NCI-H187 treated with DMSO at 0.1 percent for 48 hours (cell line): ENCODE measurements around the gene KIAA1217.
"Not testable (repeated sequence)": the region's sequence is repeated elsewhere in the genome, so short reads cannot be mapped to it uniquely, and the experiment has no call there.

Experiments used
- DNase-seq: peaks from one replicate; lab custom pipeline; 2025; lab: John Stamatoyannopoulos, UW

Gene KIAA1217

DNA sequence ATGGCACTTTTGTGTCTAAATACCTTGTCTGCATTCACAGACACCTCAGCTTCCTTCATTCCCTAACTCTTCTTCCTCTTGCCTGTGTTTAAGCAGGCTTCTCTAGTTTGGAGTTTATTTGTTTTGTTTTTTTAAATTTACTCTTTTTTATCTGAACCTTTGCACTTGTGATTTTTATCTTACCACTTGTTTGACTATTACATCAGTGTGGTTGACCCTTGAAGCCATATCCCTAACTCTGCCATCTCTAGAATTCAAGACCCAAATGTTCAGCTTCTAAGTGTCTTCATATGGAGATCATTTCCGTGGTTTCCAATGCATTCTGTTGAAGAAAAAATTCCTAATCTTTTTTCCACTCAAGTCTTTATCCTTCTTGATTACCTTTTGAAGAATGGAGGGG is 233.3 kb downstream of the KIAA1217 start:
- DNase-seq: no peak

DNA sequence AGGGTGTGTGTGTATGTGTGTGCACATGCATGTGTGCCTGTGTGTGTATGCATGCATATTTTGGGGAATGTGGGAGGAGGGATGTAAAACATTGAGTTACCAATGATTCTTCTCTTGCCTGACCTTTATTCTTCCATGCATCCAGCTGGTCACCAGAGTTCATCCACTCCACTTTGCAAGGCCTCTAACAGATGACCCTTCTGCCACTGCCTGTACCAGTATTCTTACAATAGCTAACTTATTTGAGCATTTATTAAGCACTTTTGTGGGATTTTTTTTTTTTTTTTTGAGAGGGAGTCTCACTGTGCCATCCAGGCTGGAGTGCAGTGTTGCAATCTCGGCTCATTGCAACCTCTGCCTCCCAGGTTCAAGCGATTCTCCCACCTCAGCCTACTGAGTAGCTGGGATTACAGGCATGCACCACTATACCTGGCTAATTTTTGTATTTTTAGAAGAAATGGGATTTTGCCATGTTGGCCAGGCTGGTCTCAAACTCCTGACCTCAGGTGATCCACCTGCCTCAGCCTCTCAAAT is 233.8 kb downstream of the KIAA1217 start:
- not testable (repeated sequence) for DNase-seq

DNA sequence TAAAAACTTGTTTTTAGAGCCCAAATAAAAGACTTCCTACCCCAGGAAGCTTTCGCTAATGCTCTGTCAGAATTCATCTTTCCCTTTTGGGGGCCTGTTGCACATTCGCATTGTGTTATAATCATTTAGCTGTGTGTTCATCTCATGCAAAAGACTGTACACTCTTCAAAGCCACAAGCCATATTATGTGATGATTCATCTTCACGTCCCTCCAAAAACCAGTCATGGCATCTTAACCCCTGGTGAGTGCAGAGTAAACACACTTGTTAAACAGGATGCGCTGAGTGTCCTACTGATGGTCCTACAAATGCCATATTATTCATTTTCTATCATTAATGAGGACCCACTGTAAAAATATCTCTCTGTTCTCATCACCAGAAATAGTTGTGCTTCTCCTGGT is 235.4 kb downstream of the KIAA1217 start:
- DNase-seq: no peak

DNA sequence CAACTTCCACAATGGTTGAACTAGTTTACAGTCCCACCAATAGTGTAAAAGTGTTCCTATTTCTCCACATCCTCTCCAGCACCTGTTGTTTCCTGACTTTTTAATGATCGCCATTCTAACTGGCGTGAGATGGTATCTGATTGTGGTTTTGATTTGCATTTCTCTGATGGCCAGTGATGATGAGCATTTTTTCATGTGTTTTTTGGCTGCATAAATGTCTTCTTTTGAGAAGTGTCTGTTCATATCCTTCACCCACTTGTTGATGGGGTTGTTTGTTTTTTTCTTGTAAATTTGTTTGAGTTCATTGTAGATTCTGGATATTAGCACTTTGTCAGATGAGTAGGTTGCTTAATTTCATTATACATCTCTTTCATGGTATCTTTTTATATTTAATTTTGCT is 237.0 kb downstream of the KIAA1217 start:
- DNase-seq: not testable (repeated sequence)

DNA sequence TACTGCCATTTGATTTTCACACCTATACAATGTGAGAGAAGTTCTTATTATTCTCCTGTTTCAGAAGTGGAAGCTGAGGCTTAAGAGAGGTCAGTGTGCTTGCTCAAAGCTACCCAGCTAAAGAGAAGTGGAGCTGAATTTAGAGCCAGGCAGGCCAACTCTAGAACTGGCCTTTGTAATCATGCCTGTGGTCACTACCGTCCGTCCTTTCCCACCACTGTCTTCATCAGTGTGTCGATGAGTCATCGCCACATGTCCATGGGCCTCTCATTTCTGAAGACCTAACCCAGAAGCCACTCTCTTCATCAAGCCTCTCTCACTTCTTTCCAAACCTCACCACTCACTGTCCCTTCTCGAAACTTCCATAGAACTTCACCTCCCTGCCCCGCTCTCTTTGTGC is 237.8 kb downstream of the KIAA1217 start:
- DNase-seq: no peak

DNA sequence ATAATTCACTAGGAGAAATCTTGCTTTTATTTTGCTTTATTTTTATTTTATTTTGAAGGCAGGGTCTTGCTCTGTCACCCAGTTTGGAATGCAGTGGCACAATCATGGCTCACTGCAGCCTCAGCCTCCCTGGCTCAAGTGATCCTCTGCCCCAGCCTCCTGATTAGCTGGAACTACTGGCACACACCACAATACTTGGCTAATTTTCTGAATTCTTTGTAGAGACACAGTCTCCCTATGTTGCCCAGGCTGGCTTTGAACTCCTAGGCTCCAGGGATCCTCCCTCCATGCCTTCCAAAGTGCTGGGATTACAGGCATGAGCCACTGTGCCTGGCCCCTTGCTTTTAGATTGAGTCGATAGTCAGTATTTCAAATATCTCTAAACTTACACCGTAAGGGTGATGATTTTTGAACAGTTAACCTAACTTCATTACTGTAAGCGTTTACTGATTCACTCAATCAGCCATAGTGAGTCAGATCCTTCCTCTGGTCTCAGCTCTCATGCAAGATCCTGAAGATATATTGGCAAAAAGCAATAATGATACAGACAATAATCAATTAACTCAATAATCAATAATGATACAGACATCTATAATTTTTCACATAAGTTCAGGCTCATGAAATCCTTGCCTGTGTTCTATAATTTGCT is 239.5 kb downstream of the KIAA1217 start:
- DNase-seq: no peak

DNA sequence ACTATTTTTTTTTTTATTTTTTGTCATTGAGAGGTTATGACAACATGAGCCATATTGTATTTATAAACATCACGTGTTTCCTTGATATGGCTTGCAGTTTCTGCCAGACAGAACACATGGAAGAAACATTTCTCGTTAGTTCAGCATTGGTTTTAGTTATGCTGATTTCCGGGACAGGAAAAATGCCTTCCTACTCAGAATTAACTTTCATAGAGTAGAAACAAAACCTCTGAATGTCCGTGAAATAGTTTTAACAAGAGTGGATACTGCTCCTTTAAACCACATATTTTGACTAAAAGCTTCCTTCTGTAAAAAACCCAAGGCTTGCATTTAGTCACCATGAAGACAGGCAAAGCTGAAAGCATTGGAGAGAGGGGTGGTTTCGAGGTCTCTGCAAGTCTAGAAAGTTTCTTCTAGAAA is 240.4 kb downstream of the KIAA1217 start:
- DNase-seq: no peak

DNA sequence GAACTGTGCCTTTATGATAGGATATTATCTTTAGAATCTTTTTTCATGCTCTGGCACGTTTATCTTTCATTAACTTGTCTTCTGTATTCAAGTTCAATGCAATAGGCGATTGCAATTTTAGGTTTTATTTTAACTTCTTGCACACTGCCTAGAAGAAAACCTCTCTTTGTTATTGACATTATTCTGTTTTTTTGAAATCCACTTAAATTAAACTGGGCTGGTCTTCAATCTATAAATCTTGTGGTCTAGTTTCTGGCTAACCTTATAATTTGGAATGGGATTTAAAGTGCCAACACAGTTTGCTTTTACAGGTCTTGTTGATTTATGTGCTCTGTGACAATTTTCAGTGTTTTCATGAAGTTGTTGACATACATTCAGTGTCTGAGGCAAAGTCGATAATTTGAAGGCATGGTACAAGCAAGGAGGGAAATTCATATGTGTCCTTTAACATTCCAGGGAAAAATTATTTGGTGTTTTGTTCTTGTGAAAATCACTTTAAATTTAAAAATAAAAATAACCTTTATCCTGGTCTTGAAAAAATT is 240.9 kb downstream of the KIAA1217 start:
- no peak for DNase-seq

DNA sequence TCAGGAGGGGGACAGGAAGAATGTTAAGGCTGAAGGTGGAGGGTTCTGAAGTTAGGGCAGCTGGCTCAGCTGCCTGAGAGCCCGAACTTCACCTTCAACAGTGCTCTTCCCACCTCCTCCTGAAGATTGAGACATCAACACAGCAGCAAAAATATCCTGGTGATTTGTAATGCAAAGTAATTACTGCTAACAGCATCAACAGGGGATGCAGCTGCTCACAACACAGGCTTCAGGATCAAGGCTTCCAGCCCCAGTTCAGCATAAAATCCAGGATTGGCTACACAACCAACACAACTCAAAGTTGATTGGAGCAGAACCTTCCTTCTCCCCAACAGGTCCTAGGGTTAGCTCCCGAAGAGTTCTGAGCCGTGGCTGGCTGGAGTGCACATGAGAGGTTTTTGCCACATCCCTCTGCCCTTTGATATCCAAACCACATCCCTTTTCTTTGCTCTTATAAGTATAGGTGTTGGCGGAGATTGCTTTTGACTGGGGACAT is 242.4 kb downstream of the KIAA1217 start:
- no peak for DNase-seq

DNA sequence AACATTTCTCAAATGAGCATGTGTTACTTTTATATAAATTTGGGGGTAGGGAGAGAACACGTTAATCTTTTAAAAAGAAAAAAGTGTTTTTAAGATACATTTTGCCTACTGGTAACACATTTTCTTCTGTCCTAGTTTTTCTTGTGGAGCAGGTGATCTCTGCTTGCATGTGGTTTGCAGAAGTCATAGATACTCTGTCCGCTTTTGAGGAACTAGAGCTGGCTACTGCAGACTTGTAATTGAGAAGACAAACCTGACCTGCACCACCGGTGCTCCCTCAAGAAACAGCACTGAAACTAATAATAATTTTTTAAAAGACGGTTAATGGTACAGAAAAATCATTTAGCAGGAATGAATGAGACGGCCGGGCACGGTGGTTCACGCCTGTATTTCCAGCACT is 243.1 kb downstream of the KIAA1217 start:
- no peak for DNase-seq

DNA sequence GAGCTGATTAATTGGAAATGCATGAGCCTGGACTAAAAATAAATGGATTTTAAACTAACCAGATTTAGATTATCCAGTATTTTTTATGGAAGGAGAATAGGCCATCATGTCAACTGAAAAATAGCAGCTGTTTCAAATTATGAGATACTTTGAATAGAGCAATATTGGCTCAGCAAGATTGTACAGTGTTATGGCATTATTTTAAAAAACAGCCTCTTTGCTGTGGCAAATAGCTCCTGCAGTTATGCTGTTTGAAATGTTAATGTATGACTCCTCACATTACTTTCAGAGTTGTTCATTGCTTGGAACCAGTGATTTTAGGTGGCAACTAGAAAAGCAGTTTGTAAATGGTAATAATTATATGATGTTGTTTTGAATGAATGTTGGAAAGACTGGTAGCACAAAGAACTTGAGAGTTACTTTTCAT is 244.5 kb downstream of the KIAA1217 start:
- DNase-seq: no peak

DNA sequence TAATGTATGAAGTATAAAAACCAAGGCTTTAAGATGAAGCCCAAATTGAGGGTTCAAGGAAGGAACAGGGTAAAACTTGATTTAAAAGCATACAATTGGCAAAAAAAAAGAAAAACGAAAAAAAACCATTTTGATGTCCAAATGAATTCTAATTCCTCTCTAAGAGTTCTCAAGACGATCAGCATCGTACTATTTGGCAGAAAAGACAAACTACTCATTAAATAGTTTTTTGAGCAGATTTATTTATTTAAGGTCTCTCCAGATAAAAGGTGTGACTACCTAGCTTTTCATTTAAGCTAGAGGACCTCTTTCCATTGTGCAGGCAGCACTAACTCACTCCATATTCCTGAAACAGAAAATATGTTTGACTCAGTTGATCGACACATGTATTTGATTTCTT is 245.0 kb downstream of the KIAA1217 start:
- no peak for DNase-seq

DNA sequence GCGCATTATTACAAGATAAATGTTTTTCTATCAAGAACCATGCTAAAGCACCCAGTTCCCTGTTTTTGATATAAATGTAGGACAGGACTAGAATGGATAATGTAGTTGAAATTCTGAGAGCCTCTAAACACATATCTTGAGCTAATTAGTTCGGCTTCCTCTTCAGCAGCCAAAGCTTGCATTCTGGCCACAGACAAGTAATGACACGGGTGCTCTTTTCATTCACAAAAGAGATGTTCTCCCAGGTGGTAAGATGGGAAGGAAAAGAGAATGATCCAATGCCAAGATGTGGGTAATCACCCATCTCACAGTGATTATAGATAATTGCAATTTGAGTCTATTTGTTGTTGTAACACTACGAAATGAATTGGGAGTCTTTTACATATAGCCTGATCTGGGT is 246.5 kb downstream of the KIAA1217 start:
- no peak for DNase-seq

DNA sequence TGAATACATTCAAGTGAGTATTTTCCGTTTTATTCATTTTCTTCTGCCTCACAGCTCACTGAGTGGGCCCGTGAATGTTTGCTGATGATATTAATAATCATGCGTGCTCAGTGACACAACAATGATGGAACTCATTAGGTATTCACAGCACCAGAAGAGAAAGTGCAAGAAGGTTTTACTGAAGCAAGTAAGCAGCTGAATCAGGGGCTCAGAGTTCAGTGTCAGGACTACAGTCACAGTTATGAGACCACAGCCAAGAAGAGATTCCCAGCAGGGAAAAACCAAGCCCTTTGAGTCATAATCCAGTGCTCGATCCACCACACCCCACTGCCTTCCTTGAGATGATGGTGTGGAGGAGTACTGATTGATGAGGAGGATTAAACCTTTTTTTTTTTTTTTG is 247.4 kb downstream of the KIAA1217 start:
- no peak for DNase-seq

DNA sequence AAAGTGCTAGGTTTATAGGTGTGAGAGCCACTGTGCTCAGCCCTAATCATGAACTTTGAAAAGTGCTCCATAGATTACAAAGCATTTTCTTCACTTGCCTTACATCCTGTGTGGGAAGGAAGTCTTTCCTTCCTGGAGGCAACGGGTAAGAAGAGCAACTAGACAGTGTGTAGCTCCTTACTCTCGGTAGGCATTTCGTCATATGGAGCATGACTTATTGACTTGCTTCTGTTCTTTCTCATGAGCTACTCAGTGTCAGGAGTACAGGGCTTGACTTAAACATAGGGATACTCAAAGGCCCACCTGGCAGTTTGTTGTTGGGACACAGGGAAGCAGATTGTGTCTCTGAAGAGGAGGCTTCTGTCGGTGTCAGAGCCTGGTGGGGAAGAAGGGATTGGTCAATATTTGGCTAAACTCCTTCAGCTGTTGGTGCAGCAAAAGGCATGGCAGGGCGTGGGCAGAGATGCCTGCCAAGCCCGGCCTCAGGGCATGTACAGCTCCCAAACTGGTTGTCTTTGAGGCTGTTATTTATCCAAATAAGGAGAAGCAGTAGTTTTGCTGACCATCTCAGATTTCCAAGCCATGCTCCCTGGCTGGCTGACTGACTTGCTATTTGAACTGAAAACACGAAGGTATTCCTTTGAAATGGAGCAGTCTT is 248.9 kb downstream of the KIAA1217 start:
- DNase-seq: no peak

DNA sequence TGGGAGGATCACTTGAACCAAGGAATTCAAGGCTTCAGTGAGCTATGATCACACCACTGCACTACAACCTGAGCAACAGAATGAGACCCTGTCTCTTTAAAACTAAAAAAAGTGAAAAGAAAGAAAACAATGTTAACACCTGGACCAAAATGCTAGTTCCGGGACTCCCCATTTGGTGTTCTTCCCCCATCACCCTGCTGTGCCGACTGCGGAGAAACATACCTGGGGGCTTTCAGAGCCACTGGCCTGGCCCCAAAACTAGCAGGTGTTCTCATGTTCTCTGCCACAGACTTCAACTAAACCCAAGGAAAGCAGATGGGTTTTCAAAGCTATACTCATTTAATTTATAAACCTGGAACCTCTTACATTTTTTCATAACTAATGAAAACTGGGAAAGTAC is 250.9 kb downstream of the KIAA1217 start:
- DNase-seq: no peak

DNA sequence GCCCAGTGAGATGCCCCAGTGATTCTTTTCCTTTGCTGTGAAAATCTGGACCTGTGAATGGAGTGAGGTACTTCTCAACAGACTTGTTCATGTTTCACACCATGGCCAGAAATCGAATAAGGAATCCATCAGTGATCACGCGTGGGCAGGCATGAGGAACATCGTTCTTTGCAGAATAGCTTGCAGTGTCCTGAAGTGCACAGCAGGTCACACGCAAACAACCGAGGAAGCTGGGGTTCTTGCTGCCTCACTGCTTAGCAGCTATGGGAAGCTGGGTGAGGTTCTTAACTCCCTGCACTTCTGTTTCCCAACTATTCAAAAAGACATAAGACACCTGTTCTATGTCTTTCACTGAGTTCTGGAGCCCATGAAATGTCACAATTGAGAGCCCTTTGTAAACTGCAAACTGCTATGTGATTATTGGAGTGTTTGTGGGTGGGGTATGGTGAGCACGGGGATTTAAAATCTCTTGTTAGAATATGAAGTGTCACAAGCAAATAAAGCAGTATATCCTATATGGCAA is 253.4 kb downstream of the KIAA1217 start:
- no peak for DNase-seq

DNA sequence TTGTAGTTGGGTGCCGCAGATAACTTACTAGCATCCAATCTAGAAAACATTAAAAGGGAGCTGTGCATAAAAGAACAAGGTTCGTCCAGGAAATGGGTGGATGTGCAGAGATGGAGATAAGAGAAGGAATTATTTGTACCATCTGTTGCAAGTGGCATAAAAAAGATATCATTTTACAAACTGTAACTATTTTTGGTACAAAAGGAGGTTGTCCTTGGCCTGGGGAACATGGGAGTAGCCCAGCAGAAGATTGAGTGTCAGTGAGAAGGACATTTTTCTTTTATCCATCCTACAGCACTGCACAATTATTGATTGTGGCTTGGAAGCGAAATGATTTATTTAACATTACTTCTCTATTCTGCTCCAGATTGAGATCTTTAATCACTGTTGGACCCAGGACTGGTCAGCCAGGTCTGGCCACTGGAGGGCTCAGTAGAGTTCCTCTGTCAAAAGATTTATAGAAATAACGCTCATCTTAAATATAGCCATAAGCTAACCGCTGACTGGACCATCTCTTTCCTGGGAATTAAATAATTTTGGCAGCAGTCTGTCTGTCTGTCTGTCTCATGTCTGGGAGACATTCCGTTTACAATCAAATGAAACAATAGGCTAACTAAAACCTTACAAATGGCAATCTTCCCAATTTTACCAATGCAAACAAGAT is 254.1 kb downstream of the KIAA1217 start:
- no peak for DNase-seq

DNA sequence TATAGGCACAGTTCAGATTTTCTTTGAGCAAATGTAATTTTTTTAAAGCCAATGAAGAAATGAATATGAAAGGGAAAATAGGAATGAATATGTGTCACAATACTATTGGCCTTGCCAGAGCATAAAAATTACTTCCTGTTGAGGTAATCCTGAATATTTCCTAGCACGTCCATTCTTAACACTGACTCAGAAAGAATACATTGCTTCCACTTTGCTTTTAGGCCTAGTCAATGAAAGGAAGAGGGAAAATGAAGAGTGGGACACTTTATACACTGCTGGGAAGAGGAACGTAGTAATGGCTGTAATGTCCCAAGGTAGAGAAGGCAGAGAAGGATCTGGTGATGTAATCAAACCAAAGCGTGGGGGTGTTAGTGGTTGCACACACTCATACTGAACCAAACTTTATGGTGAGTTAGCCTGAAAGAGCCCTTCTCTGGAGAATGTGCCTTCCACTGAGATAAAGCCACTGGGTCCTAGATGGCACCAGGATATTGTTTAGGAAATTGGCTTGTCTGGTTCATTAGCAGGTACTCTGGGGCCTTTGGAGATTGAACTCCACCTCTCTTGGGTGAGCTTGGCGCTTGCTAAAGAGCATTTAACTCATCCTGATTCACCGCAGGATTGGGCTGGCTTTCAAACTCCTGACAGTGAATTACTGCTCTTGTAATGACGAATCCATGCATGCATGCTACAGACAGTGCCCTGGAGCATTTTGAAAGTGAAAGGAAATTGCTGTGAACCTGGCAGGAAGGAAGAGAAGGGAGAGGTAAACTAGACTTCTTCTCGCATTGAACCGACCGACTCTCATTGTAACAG is 254.9 kb downstream of the KIAA1217 start:
- peak; percentile 50 for DNase-seq

DNA sequence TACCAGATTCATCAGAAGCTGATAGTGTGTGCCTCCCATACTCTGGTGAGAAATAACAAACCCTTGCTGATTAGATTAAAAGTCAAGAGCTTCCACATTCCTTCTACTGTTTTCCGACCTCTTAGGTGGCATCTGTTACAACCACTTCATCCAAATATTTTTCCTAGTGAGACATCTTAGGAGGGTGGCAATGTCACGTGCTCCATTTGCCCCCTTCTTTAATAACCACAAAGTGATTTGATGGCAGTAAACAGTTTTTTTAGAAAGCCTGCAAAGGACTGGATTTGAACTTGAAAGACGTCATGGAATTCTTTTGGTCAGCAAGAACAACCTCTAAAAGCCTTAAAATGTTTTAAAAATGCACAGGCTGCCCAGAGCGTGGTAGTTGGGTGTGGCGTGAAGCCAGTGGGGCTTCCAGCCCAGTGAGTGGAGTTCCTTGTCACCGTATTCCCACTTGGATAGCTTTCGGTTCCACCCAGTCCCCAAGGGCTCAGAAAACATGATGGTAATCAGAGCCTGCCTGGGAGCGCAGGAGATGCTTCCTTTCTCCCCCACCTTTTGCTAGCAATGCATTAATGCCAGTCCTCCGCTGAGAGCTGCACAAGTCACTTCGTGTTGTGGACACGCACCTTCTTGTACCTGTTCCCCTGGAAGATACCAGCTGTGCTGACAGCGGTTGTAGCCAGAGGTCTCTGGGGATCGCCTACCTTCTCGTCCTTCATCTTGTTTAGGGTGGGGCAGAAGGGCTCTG is 256.4 kb downstream of the KIAA1217 start:
- DNase-seq: no peak
